Left forelimb (tissue), 1 donor: ENCODE results near the gene FLYWCH2.
"Not testable (repeated sequence)": the region's sequence is repeated elsewhere in the genome, so short reads cannot be mapped to it uniquely, and the experiment has no call there.

ENCODE experiments used
- DNase-seq: peaks from one replicate; pipeline ENCODE4 v3.0.0-alpha.2; 2018; ENCODE audit warnings: low spot score

The FLYWCH2 gene

DNA sequence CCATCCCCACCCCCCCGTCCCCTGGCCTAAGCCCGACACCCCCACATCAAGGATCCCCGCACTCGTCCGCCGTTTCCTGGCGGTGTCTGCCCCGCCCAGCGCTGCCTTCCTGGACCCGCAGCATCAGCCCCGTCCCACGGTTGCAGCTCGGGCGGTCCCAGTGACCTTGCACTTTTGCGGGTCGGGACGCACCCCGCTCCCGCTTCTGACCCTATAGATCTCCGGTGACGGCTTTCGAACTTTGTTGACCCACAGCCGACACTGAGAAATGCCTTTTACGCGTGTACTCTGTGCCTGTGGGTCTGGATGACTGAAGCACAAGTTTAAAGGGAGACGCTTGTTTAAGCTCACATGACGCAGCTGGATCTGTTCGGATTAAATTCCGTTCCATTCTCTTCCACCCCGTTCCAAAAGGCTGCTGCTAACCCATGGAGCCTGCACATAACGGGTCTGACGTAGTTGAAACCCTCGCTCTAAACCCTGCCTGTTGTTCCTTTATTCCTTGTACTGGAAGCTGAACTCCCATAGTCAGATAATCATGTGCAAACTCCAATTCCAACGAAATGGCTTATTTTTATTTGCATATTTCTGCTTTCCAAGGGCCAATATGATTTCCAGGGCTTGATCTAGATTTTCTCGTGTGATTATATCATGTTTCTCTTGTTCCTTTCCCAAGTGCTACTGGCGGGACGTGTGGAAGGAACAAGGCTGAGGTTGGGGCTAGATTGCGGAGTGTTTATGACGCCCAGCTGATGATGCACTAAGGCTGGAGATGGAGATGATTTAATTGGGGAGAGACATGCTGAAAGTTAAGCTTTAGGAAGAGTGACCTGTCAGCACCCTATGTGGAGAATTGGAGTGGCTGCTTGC is 29.6 kb downstream of the FLYWCH2 start:
- no peak for DNase-seq

DNA sequence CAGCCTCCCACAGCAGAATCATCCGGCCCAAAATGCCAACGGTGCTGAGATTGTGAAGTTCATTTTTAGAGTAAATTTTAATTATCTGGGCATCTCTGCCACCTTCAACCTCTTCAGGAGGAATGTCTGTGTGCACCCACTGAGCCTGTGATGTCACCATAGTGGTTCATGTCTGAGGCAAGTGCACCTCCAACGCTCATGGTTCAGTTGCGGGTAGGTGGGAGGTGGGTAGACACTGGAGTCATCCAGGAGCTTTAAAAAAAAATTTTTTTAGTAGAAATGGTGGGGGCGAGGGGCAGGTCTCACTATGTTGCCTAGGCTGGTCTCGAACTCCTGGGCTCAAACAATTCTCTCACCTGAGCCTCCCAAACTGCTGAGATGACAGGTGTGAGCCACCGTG is 30.6 kb downstream of the FLYWCH2 start:
- no peak for DNase-seq

DNA sequence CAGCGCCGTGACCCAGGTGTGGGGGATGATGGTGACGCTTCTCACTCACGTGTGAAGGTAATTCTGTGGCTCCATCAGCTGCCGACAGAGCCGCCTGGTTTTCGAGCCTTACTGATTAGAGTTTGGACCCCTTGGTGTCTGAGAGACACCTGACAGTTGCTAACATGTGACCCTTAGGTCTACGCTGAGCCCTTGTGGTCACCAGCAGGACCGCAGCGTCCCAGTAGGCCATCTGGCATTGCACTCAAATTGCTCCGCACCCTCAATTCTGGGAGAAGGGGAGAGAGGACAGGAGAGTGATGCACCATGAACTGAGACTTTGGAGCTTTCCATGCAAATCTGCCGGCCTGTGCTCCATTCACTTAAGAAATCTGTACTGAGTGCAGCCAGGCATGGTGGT is 31.2 kb downstream of the FLYWCH2 start:
- DNase-seq: no peak

- no peak for DNase-seq
Observed at GRCh38 chr16:2915196-2915929, 32.3 kb downstream of the FLYWCH2 start.

- DNase-seq: no peak
Observed at GRCh38 chr16:2919511-2920255, 36.7 kb downstream of the FLYWCH2 start.

- DNase-seq: no peak
Observed at GRCh38 chr16:2923481-2923880, 40.5 kb downstream of the FLYWCH2 start.

DNA sequence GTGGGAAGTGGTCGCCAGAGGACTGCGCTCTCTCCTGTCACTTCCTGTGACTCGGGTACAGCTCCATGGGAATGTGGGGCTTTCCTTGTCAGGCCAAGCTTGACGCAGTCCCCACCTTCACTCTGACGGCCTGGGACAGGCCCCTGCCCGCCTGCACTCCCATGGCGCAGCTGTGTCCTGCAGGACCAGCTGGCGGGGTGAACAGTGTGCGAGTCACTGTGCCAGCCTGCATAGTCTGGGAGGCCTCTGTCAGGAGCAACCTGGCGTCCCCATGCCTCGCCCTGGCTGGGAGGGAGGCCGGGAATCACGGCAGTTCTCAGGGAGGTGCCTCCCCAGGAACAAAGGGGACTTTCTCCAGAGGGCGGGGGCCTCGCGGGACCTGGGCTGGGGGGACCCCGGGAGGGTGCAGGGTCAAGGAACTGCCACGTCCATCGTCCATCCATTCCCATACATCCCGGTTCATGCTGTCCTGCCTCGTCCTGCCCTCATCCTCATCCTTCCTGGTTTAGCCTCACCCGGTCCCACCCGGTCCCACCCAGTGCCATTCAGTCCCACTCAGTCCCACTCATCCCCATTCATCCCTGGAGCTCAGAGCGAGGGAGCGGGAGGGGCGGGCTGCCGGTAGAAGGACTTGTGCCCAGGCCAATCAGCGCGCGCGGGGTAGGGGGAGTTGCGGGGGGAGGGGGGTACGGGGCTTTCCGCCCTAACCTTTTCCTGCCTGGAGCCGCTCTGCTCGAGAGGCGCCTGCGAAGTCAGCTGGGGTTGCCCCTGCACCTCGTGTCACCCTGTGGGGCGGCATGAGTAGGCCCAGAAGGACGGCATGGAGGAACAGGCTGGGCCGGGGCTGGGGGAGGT is 42.1 kb downstream of the FLYWCH2 start:
- no peak for DNase-seq

DNA sequence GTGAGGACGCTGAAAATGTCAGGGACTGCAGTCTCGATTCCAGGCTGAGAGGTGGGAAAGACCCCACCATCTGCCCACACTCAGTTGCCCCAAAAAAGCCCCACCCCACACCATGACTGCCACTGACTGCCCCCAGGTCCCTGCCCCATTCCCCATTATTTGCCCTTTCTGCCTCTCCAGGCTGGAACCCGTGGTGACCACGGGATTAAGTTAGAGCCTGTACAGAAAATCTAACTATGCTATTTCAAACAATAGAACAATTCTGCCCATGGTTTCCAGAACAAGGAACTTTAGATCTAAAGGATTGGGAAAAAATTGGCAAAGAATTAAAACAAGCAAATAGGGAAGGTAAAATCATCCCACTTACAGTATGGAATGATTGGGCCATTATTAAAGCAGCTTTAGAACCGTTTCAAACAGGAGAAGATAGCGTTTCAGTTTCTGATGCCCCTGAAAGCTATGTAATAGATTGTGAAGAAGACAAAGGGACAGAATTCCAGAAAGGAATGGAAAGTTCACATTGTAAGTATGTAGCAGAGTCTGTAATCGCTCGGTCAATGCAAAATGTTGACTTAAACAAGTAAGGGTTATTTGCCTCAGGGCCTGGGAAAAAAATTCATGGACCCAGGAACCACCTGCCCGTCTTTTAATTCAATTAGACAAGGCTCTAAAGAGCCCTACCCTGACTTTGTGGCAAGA is 43.1 kb downstream of the FLYWCH2 start:
- DNase-seq: no peak

DNA sequence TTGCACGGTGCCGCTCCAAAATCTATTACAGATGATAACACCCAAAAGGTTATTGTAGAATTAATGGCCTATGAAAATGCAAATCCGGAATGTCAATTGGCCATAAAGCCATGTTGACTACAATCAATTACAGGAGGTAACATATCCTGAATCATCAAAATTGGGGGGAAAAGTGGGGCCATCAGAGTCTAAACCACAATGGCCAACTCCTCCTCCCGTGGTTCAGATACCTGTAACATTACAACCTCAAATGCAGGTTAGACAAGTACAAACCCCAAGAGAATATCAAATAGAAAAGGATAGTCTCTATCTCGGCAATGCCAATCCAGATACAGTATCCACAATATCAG is 43.6 kb downstream of the FLYWCH2 start:
- no peak for DNase-seq

- no peak for DNase-seq
Observed at GRCh38 chr16:2927010-2927646, 44.1 kb downstream of the FLYWCH2 start.

GRCh38 chr16:2928151-2928550 is 45.1 kb downstream of the FLYWCH2 start:
- not testable (repeated sequence) for DNase-seq

GRCh38 chr16:2928796-2929195 is 45.8 kb downstream of the FLYWCH2 start:
- no peak for DNase-seq

- DNase-seq: no peak
Observed at GRCh38 chr16:2929693-2930092, 46.7 kb downstream of the FLYWCH2 start.

DNA sequence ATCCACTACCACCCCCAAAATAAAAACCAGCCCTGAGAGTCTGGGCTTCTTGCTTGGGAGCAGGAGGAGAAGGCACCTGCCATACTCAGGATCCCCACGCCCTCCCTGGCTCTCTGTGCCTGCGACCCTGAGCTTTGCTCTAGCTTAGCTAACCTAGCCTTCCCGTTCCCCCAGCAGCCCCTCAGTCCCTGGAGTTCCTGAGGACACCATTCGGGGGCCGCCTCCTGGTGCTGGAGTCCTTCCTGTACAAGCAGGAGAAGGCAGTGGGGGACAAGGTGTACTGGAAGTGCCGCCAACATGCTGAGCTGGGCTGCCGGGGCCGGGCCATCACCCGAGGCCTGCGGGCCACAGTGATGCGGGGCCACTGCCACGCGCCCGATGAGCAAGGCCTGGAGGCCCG is 47.2 kb downstream of the FLYWCH2 start:
- DNase-seq: no peak

DNA sequence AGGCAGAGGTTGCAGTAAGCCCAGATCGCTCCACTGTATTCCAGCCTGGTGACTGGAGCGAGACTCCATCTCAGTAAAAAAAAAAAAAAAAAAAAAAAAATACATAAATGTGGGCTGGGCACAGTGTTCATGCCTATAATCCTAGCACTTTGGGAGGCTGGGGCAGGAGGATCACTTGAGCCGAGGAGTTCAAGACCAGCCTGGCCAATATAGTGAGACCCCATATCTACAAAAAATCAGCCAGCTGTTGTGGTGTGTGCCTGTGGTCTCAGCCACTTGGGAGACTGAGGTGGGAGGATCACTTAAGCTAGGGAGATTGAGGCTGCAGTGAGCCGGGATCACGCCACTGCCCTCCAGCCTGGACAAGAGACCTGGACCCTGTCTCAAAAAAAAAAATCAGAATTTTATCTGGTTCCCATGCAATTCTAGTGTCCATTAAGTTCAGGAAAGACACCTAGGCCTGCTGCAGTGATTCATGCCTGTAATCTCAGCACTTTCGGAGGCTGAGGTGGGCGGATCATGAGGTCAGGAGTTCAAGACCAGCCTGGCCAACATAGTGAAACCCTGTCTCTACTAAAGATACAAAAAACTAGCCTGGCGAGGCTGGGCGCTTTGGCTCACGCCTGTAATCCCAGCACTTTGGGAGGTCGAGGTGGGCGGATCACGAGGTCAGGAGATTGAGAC is 48.4 kb downstream of the FLYWCH2 start:
- not testable (repeated sequence) for DNase-seq

- no peak for DNase-seq
Observed at GRCh38 chr16:2933136-2933535, 50.1 kb downstream of the FLYWCH2 start.

DNA sequence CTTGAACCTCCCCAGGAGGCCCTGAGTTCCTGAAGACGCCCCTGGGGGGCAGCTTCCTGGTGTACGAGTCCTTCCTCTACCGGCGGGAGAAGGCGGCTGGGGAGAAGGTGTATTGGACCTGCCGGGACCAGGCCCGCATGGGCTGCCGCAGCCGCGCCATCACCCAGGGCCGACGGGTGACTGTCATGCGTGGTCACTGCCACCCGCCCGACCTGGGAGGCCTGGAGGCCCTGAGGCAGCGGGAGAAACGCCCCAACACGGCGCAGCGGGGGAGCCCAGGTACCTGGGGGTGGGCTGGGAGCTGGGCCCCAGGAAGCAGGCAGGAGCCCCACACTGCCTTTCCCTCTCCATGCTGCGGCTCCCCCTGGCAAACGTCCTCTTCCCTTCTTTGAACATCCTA is 50.7 kb downstream of the FLYWCH2 start:
- no peak for DNase-seq

GRCh38 chr16:2934450-2934849 is 51.4 kb downstream of the FLYWCH2 start:
- DNase-seq: no peak

DNA sequence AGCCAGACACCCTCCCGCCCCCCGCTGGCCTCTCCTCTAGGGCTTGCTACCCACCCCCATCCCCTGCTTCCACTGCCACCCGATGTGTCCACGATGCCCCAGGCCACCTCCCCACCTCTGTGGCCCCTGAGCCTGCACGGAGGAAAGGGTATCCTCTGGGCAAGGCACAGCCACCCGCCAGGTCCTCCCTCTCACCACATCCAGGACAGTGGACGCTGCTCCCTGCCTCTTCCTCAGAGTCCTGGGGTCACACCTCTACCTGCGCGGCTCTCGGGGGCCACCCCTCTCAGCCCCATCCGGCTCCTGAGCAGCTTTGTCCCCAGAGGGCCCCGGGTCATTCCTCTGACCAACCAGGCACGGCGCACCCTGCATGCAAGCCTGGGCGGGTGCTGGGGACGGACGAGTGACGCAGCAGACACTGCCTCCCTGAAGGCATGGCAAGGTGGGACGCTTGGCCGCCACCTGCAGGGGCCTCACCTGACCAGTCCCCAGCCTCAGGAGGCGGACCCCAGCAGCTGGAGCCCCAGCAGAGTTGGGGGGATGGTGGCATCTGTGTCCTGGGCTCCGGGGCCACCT is 53.5 kb downstream of the FLYWCH2 start:
- no peak for DNase-seq

DNA sequence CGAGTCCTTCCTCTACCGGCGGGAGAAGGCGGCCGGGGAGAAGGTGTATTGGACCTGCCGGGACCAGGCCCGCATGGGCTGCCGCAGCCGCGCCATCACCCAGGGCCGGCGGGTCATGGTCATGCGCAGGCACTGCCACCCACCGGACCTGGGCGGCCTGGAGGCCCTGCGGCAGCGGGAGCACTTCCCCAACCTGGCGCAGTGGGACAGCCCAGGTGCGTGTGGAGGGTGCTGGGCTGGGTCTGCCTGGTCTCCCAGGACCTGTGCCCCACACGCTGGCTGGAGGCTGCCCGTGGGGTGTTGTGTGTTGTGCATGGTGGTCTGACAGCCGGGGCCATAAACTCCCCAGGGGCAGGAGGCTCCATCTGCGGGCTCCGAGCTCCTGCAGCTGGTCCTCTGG is 54.2 kb downstream of the FLYWCH2 start:
- DNase-seq: no peak
